ENCODE results near the gene RIPOR2. TPM values are rescaled to one million over a fixed set of nuclear protein-coding genes. Genes with fewer than 3 reads are reported as not detected.
"Not testable (repeated sequence)": the region's sequence is repeated elsewhere in the genome, so short reads cannot be mapped to it uniquely, and the experiment has no call there.

The RIPOR2 gene
- total RNA-seq, 4 donors from 2014 or later = 5.2 to 34.0 (median 21.2) TPM

GRCh38 chr6:24929242-24929641 lies 6.5 kb downstream of the RIPOR2 start:
- in situ Hi-C loops (cut with MboI; ENCODE audit: low sequenced_read_pairs in 4 of 4) = no loop called here

GRCh38 chr6:24927985-24928745 lies 7.6 kb downstream of the RIPOR2 start:
- in situ Hi-C loops (cut with MboI; ENCODE audit: low sequenced_read_pairs in 4 of 4) (no loop called here), intact Hi-C loops (cut with DNase I; ENCODE audit: low total_unique reads) (no loop called here)
- H3K27ac ChIP-seq = no peak overlapping the region
- no peaks in the 10 kb centered on the region for H3K36me3 ChIP-seq
- no peaks in the 10 kb centered on the region for H3K27me3 ChIP-seq
- no peaks in the 10 kb centered on the region for H3K9me3 ChIP-seq
- ATAC-seq = no peak
- no peak for DNase-seq
- peaks cover 26 to 28% of the 10 kb centered on the region in 2 donors for H3K4me1 ChIP-seq
- no peak overlapping the region for H3K4me3 ChIP-seq
- no peak for TF ChIP-seq CTCF (IDR thresholded peaks at IDR 0.05 in 4 of 5, conservative IDR thresholded peaks at IDR 0.05 in 1 of 5)
- no peak for TF ChIP-seq POLR2A (IDR thresholded peaks at IDR 0.05)

More at GRCh38 chr6:24929242-24929641, 6.5 kb downstream of the RIPOR2 start:
- H3K36me3 ChIP-seq = no peaks in the 10 kb centered on the region
- no peak for TF ChIP-seq POLR2A (IDR thresholded peaks at IDR 0.05)
- no peak for TF ChIP-seq CTCF (IDR thresholded peaks at IDR 0.05 in 4 of 5, conservative IDR thresholded peaks at IDR 0.05 in 1 of 5)
- intact Hi-C loops (cut with DNase I; ENCODE audit: low total_unique reads) = no loop called here
- H3K9me3 ChIP-seq = no peaks in the 10 kb centered on the region
- H3K27me3 ChIP-seq = no peaks in the 10 kb centered on the region
- H3K4me1 ChIP-seq = peaks cover 26 to 28% of the 10 kb centered on the region in 2 donors
- no peak overlapping the region for H3K4me3 ChIP-seq
- H3K27ac ChIP-seq = no peak overlapping the region
- DNase-seq (no peak), ATAC-seq (no peak)

- intact Hi-C loops (cut with DNase I; ENCODE audit: low total_unique reads) (no loop called here), in situ Hi-C loops (cut with MboI; ENCODE audit: low sequenced_read_pairs in 4 of 4) (no loop called here)
- no peak overlapping the region for H3K4me3 ChIP-seq
- H3K27me3 ChIP-seq = no peaks in the 10 kb centered on the region
- TF ChIP-seq POLR2A (IDR thresholded peaks at IDR 0.05) (no peak), CTCF (IDR thresholded peaks at IDR 0.05 in 4 of 5, conservative IDR thresholded peaks at IDR 0.05 in 1 of 5) (no peak)
- no peaks in the 10 kb centered on the region for H3K36me3 ChIP-seq
- DNase-seq = no peak
- H3K9me3 ChIP-seq = no peaks in the 10 kb centered on the region
- H3K4me1 ChIP-seq = peaks cover 26 to 28% of the 10 kb centered on the region in 2 donors
- H3K27ac ChIP-seq = no peak overlapping the region
- ATAC-seq = no peak
Measured at GRCh38 chr6:24927277-24927955, 8.3 kb downstream of the RIPOR2 start.

GRCh38 chr6:24926647-24927046 lies 9.1 kb downstream of the RIPOR2 start:
- H3K4me3 ChIP-seq; H3K36me3 ChIP-seq; in situ Hi-C loops (cut with MboI; ENCODE audit: low sequenced_read_pairs in 4 of 4); intact Hi-C loops (cut with DNase I; ENCODE audit: low total_unique reads); H3K27me3 ChIP-seq; DNase-seq; H3K27ac ChIP-seq; ATAC-seq; H3K9me3 ChIP-seq: not testable (repeated sequence)
- H3K4me1 ChIP-seq = peaks cover 24% of the 10 kb centered on the region in 2 donors

GRCh38 chr6:24926192-24926591 lies 9.6 kb downstream of the RIPOR2 start:
- H3K4me3 ChIP-seq = no peak overlapping the region
- no peaks in the 10 kb centered on the region for H3K27me3 ChIP-seq
- intact Hi-C loops (cut with DNase I; ENCODE audit: low total_unique reads) (no loop called here), in situ Hi-C loops (cut with MboI; ENCODE audit: low sequenced_read_pairs in 4 of 4) (no loop called here)
- H3K9me3 ChIP-seq = no peaks in the 10 kb centered on the region
- no peak for TF ChIP-seq CTCF (IDR thresholded peaks at IDR 0.05 in 4 of 5, conservative IDR thresholded peaks at IDR 0.05 in 1 of 5)
- TF ChIP-seq POLR2A (IDR thresholded peaks at IDR 0.05) = no peak
- DNase-seq = no peak
- H3K4me1 ChIP-seq = peaks cover 19 to 20% of the 10 kb centered on the region in 2 donors
- H3K36me3 ChIP-seq = no peaks in the 10 kb centered on the region
- H3K27ac ChIP-seq = no peak overlapping the region
- no peak for ATAC-seq
